ENCODE data around the gene ELF5. TPM values are rescaled to one million over a fixed set of nuclear protein-coding genes. Genes with fewer than 3 reads are reported as not detected.

ELF5 gene
- total RNA-seq, 1 donor from 2014 or later, result not detected

GRCh38 chr11:34530545-34531234 lies 17.1 kb upstream of the ELF5 start:
- no peak for DNase-seq
- Mint-ChIP-seq H3K9me3 (ENCODE audit: unreplicated experiment) (peaks cover 1% of the 10 kb centered on the region), H3K27ac (ENCODE audit: unreplicated experiment) (no peak overlapping the region), H3K4me3 (ENCODE audit: unreplicated experiment) (no peak overlapping the region), H3K4me1 (ENCODE audit: low read depth, unreplicated experiment) (no peaks in the 10 kb centered on the region), H3K27me3 (ENCODE audit: unreplicated experiment) (peaks cover 3% of the 10 kb centered on the region), H3K36me3 (ENCODE audit: unreplicated experiment) (no peaks in the 10 kb centered on the region)
- TF ChIP-seq CTCF (IDR thresholded peaks at IDR 0.05; ENCODE audit: partially characterized antibody, unreplicated experiment), result no peak

GRCh38 chr11:34529643-34530042 lies 16.0 kb upstream of the ELF5 start:
- Mint-ChIP-seq H3K4me3 (ENCODE audit: unreplicated experiment) (no peak overlapping the region), H3K27ac (ENCODE audit: unreplicated experiment) (no peak overlapping the region), H3K9me3 (ENCODE audit: unreplicated experiment) (peaks cover 1% of the 10 kb centered on the region), H3K4me1 (ENCODE audit: low read depth, unreplicated experiment) (no peaks in the 10 kb centered on the region), H3K27me3 (ENCODE audit: unreplicated experiment) (peaks cover 3% of the 10 kb centered on the region), H3K36me3 (ENCODE audit: unreplicated experiment) (no peaks in the 10 kb centered on the region)
- no peak for TF ChIP-seq CTCF (IDR thresholded peaks at IDR 0.05; ENCODE audit: partially characterized antibody, unreplicated experiment)
- DNase-seq, result no peak

DNA sequence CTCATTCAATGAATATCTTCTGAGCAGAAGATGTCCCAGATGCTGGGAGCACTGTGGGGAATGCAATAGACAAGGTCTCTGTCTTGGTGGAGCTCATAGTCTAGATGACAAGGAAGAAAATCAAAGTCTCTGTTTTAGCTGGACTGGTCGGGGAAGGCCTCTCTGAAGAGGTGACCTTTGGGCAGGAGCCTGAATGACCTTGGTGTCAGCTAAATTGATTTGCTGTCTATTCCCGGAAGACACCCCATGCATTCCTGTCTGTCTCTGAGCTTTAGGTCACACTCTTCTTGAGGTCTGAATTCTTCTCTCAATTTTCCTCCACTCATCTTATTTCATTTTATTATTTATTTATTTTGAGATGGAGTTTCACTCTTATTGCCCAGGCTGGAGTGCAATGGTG lies 14.5 kb upstream of the ELF5 start:
- Mint-ChIP-seq H3K27me3 (ENCODE audit: unreplicated experiment) (no peaks in the 10 kb centered on the region), H3K36me3 (ENCODE audit: unreplicated experiment) (no peaks in the 10 kb centered on the region), H3K4me3 (ENCODE audit: unreplicated experiment) (no peak overlapping the region), H3K4me1 (ENCODE audit: low read depth, unreplicated experiment) (no peaks in the 10 kb centered on the region), H3K27ac (ENCODE audit: unreplicated experiment) (no peak overlapping the region), H3K9me3 (ENCODE audit: unreplicated experiment) (peaks cover 1% of the 10 kb centered on the region)
- no peak for DNase-seq
- TF ChIP-seq CTCF (IDR thresholded peaks at IDR 0.05; ENCODE audit: partially characterized antibody, unreplicated experiment), result no peak

DNA sequence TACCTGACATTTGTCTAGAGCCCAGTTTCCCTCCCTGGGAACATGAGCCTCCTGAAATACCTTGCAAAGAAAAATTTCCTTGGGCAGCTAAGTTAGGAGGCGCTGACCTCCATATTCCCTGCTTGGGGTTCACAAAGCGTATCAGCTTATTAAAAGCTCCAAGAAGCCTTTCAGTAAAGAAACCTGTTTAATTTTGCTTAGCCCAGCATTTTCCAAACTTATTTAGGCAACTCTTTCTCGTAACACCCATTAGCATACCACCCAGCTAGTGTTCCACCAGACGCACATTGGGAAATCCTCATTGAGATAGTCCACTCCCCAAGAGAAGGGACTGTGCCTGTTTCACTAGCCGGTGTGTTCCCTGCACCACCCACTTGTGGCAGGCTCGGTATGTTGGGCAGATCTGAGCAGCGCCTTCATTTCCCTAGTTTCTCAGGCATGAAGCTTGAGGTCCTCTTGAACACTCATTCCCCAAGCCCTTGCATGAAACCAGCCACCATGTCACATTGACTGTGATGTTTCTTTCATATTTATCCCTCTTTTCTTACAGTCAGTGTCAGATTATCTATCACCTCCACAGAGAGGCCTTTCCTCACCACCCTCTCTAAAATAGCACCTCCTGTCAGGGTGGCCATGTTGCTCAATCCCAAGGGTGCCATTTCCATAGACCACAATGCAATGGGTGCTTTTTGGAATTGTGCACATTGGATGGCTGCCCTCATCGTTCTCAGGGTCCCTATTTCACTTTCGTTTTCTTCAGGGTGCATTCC lies 12.5 kb upstream of the ELF5 start:
- Mint-ChIP-seq H3K4me1 (ENCODE audit: low read depth, unreplicated experiment) (no peaks in the 10 kb centered on the region), H3K36me3 (ENCODE audit: unreplicated experiment) (no peaks in the 10 kb centered on the region), H3K9me3 (ENCODE audit: unreplicated experiment) (peaks cover 1% of the 10 kb centered on the region), H3K4me3 (ENCODE audit: unreplicated experiment) (no peak overlapping the region), H3K27me3 (ENCODE audit: unreplicated experiment) (no peaks in the 10 kb centered on the region), H3K27ac (ENCODE audit: unreplicated experiment) (no peak overlapping the region)
- no peak for DNase-seq
- TF ChIP-seq CTCF (IDR thresholded peaks at IDR 0.05; ENCODE audit: partially characterized antibody, unreplicated experiment), result no peak

- Mint-ChIP-seq H3K36me3 (ENCODE audit: unreplicated experiment) (no peaks in the 10 kb centered on the region), H3K27ac (ENCODE audit: unreplicated experiment) (no peak overlapping the region), H3K9me3 (ENCODE audit: unreplicated experiment) (peaks cover 1% of the 10 kb centered on the region), H3K4me1 (ENCODE audit: low read depth, unreplicated experiment) (no peaks in the 10 kb centered on the region), H3K27me3 (ENCODE audit: unreplicated experiment) (no peaks in the 10 kb centered on the region), H3K4me3 (ENCODE audit: unreplicated experiment) (no peak overlapping the region)
- no peak for DNase-seq
- TF ChIP-seq CTCF (IDR thresholded peaks at IDR 0.05; ENCODE audit: partially characterized antibody, unreplicated experiment), result no peak
Observed at GRCh38 chr11:34525098-34525497, 11.5 kb upstream of the ELF5 start.

Data from glutamatergic neuron (in vitro differentiated cells).